ENCODE measurements around the gene CHD6. TPM values are rescaled to one million over a fixed set of nuclear protein-coding genes. Genes with fewer than 3 reads are reported as not detected.

Gene CHD6
- total RNA-seq, 1 experiment from 2014 or later, result 27.2 TPM

- Mint-ChIP-seq H3K4me3 (ENCODE audit: unreplicated experiment) (no peak overlapping the region), H3K9me3 (ENCODE audit: unreplicated experiment) (no peaks in the 10 kb centered on the region), H3K36me3 (ENCODE audit: insufficient read depth, unreplicated experiment) (peaks cover 41% of the 10 kb centered on the region), H3K27me3 (ENCODE audit: insufficient read depth, unreplicated experiment) (no peaks in the 10 kb centered on the region), H3K4me1 (ENCODE audit: insufficient read depth, unreplicated experiment) (peaks cover 4% of the 10 kb centered on the region), H3K27ac (ENCODE audit: low read depth, unreplicated experiment) (no peak overlapping the region)
- TF ChIP-seq, protein P1, sequence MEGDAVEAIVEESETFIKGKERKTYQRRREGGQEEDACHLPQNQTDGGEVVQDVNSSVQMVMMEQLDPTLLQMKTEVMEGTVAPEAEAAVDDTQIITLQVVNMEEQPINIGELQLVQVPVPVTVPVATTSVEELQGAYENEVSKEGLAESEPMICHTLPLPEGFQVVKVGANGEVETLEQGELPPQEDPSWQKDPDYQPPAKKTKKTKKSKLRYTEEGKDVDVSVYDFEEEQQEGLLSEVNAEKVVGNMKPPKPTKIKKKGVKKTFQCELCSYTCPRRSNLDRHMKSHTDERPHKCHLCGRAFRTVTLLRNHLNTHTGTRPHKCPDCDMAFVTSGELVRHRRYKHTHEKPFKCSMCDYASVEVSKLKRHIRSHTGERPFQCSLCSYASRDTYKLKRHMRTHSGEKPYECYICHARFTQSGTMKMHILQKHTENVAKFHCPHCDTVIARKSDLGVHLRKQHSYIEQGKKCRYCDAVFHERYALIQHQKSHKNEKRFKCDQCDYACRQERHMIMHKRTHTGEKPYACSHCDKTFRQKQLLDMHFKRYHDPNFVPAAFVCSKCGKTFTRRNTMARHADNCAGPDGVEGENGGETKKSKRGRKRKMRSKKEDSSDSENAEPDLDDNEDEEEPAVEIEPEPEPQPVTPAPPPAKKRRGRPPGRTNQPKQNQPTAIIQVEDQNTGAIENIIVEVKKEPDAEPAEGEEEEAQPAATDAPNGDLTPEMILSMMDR (IDR thresholded peaks at IDR 0.05; ENCODE audit: unreplicated experiment), result no peak
- POLR2A ChIA-PET, result interaction anchor here (0.6 to 1.0 kb wide), 2 partner anchors 15 to 381 kb away, joined by 3 to 5 read pairs; no protein-coding TSS in a partner anchor
- no peak for DNase-seq (ENCODE audit: unreplicated experiment)
- no TSS peak for BruUV-seq (replicated peaks)
- CTCF ChIA-PET, result interaction anchor here (0.6 to 0.8 kb wide), 3 partner anchors 15 to 403 kb away, joined by 3 to 4 read pairs (median 4); partner anchors contain the start of gene LPIN3
- intact Hi-C loops (cut with micrococcal nuclease), result no loop called here
Observed at GRCh38 chr20:41355598-41356203, 262.5 kb downstream of the CHD6 start.

- Mint-ChIP-seq H3K4me3 (ENCODE audit: unreplicated experiment) (no peak overlapping the region), H3K27me3 (ENCODE audit: insufficient read depth, unreplicated experiment) (no peaks in the 10 kb centered on the region), H3K9me3 (ENCODE audit: unreplicated experiment) (no peaks in the 10 kb centered on the region), H3K27ac (ENCODE audit: low read depth, unreplicated experiment) (no peak overlapping the region), H3K4me1 (ENCODE audit: insufficient read depth, unreplicated experiment) (peaks cover 4% of the 10 kb centered on the region), H3K36me3 (ENCODE audit: insufficient read depth, unreplicated experiment) (peaks cover 41% of the 10 kb centered on the region)
- TF ChIP-seq, protein P1 (IDR thresholded peaks at IDR 0.05; ENCODE audit: unreplicated experiment), result no peak
- DNase-seq (ENCODE audit: unreplicated experiment), result no peak
- BruUV-seq (replicated peaks), result no TSS peak
- intact Hi-C loops (cut with micrococcal nuclease), result no loop called here
- ChIA-PET POLR2A (interaction anchor here (0.6 to 1.2 kb wide), 2 partner anchors 8 to 381 kb away, joined by 3 read pairs; no protein-coding TSS in a partner anchor), CTCF (interaction anchor here (0.8 to 1.1 kb wide), 2 partner anchors 14 to 402 kb away, joined by 3 read pairs; no protein-coding TSS in a partner anchor)
Observed at GRCh38 chr20:41355192-41355591, 263.0 kb downstream of the CHD6 start.

DNA sequence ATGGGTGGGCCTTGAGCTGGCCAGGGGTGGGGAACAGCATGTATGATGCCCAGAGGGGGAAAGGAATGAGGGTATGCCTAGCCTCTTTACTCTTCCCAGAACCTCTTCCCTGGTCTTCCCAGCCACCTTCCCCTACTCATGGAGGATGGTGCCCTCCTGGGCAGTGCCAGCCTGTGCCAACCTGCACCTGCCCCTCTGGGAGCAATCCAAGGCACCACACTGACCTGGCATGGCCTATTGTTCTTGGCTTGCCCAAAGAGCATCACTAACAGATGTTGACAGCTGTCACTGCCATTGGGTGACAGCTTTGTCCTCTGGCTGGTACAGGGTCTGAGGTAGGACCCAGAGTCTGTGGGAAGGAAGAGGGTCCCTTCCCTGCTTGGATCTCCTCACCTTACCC, 264.6 kb downstream of the CHD6 start:
- Mint-ChIP-seq H3K36me3 (ENCODE audit: insufficient read depth, unreplicated experiment) (peaks cover 30% of the 10 kb centered on the region), H3K9me3 (ENCODE audit: unreplicated experiment) (no peaks in the 10 kb centered on the region), H3K4me3 (ENCODE audit: unreplicated experiment) (no peak overlapping the region), H3K4me1 (ENCODE audit: insufficient read depth, unreplicated experiment) (no peaks in the 10 kb centered on the region), H3K27me3 (ENCODE audit: insufficient read depth, unreplicated experiment) (no peaks in the 10 kb centered on the region), H3K27ac (ENCODE audit: low read depth, unreplicated experiment) (no peak overlapping the region)
- DNase-seq (ENCODE audit: unreplicated experiment), result no peak
- TF ChIP-seq, protein P1 (IDR thresholded peaks at IDR 0.05; ENCODE audit: unreplicated experiment), result no peak
- CTCF ChIA-PET, result interaction anchor here (1.0 kb wide), 1 partner anchor 13 kb away, joined by 3 read pairs; no protein-coding TSS in a partner anchor
- no TSS peak for BruUV-seq (replicated peaks)
- intact Hi-C loops (cut with micrococcal nuclease), result no loop called here
- POLR2A ChIA-PET, result no interaction called here

DNA sequence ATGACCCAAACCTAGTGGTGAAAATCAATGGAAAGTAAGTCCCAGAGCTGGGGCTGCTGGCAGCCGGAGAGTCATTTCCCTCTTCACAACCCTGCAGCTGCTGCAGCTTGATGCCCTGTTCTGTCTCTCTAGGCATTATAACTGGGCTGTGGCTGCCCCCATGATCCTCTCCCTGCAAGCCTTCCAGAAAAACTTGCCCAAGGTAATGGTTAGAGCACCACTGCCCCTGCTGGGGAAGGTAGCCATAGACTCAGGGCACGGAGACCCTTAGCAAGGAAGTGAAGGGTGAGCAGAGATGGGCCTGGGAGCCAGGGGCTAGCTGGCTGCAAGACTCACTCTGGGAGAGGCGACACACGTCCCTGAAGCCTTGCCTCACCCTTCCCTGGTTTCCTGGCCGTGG, 265.5 kb downstream of the CHD6 start:
- H3K4me1 Mint-ChIP-seq (ENCODE audit: insufficient read depth, unreplicated experiment), result no peaks in the 10 kb centered on the region
- peaks cover 28% of the 10 kb centered on the region for H3K36me3 Mint-ChIP-seq (ENCODE audit: insufficient read depth, unreplicated experiment)
- no peaks in the 10 kb centered on the region for H3K27me3 Mint-ChIP-seq (ENCODE audit: insufficient read depth, unreplicated experiment)
- POLR2A ChIA-PET, result no interaction called here
- CTCF ChIA-PET, result interaction anchor here (0.7 to 1.0 kb wide), 2 partner anchors 12 to 1746 kb away, joined by 3 to 4 read pairs; no protein-coding TSS in a partner anchor
- TF ChIP-seq, protein P1 (IDR thresholded peaks at IDR 0.05; ENCODE audit: unreplicated experiment), result no peak
- no peaks in the 10 kb centered on the region for H3K9me3 Mint-ChIP-seq (ENCODE audit: unreplicated experiment)
- DNase-seq (ENCODE audit: unreplicated experiment), result no peak
- no peak overlapping the region for H3K27ac Mint-ChIP-seq (ENCODE audit: low read depth, unreplicated experiment)
- no TSS peak for BruUV-seq (replicated peaks)
- intact Hi-C loops (cut with micrococcal nuclease), result no loop called here
- H3K4me3 Mint-ChIP-seq (ENCODE audit: unreplicated experiment), result no peak overlapping the region

Measured in MCF 10A (cell line).